IMR-90 (cell line): ENCODE results near the gene CCDC30. TPM values are rescaled to one million over a fixed set of nuclear protein-coding genes. Genes with fewer than 3 reads are reported as not detected.

Source experiments
- ATAC-seq: fragments of 200-7000 bp; cut with Tn5 transposase; 2 replicates; pipeline ENCODE4 v1.9.1; 2020; ENCODE audit warnings: low read depth, mild to moderate bottlenecking, moderate library complexity
- BruUV-seq: library from RNA; stranded (reverse); fragments of 400-500 nt; replicated peaks from 2 replicates; lab custom pipeline; 2021; lab: Mats Ljungman, UMichigan
- CTCF ChIA-PET: fragments of 300-600 bp; formaldehyde crosslinking; extraction: SDS; loops from one replicate; lab custom pipeline; 2021; ENCODE audit warnings: antibody characterized with exemption; lab: Yijun Ruan, JAX
- POLR2A ChIA-PET: fragments of 300-600 bp; sonication (Branson Sonifier 250); formaldehyde crosslinking; loops from one replicate; lab custom pipeline; 2022; ENCODE audit warnings: antibody characterized with exemption; ENCODE audit not compliant: unreplicated experiment; lab: Charles Lee
- DNase-seq: peaks from one replicate; pipeline ENCODE4 v3.0.0; 2013
- H2AFZ ChIP-seq: replicated peaks from 2 replicates; pipeline ENCODE3; 2013; ENCODE audit warnings: low read length, mild to moderate bottlenecking; ENCODE audit not compliant: poor library complexity
- H2AK5ac ChIP-seq: 2 replicates; pipeline ENCODE4 v1.6.1; 2013; ENCODE audit warnings: low read depth, low read length, inconsistent platforms
- H2AK9ac ChIP-seq: replicated peaks from 2 replicates; pipeline ENCODE3; 2013; ENCODE audit warnings: mild to moderate bottlenecking, low read depth, low read length, moderate library complexity; ENCODE audit not compliant: poor library complexity
- H2BK120ac ChIP-seq: 2 replicates; pipeline ENCODE4 v1.6.1; 2013; ENCODE audit warnings: low read depth, low read length, inconsistent platforms
- H2BK15ac ChIP-seq: 3 replicates; pipeline ENCODE4 v1.6.1; 2013; ENCODE audit warnings: low read depth, low read length, inconsistent platforms
- H2BK20ac ChIP-seq: 2 replicates; pipeline ENCODE4 v1.6.1; 2013; ENCODE audit warnings: low read depth, mild to moderate bottlenecking, inconsistent platforms, low read length, moderate library complexity
- H2BK5ac ChIP-seq: 2 replicates; pipeline ENCODE4 v1.6.1; 2013; ENCODE audit warnings: mild to moderate bottlenecking, low read depth, low read length, inconsistent platforms; ENCODE audit not compliant: poor library complexity, severe bottlenecking
- H3K14ac ChIP-seq: replicated peaks from 2 replicates; pipeline ENCODE4 v1.6.1; 2013; ENCODE audit warnings: low read depth, low read length, inconsistent platforms
- H3K18ac ChIP-seq: 2 replicates; pipeline ENCODE4 v1.6.1; 2013; ENCODE audit warnings: low read depth, low read length, control low read depth
- H3K23ac ChIP-seq: 2 replicates; pipeline ENCODE4 v1.6.1; 2013; ENCODE audit warnings: low read depth, low read length, inconsistent platforms
- H3K27ac ChIP-seq: 2 replicates; pipeline ENCODE4 v1.5.1; 2013; ENCODE audit warnings: mild to moderate bottlenecking, control low read depth, low read length; ENCODE audit not compliant: insufficient read depth
- H3K27me3 ChIP-seq: 2 replicates; pipeline ENCODE4 v1.6.1; 2013; ENCODE audit warnings: low read length; ENCODE audit not compliant: control insufficient read depth, insufficient read depth
- H3K36me3 ChIP-seq: 2 replicates; pipeline ENCODE4 v1.6.1; 2013; ENCODE audit warnings: low read length, mixed read lengths; ENCODE audit not compliant: control insufficient read depth, insufficient read depth
- H3K4ac ChIP-seq: 2 replicates; pipeline ENCODE4 v1.6.1; 2013; ENCODE audit warnings: low read depth, low read length, inconsistent platforms
- H3K4me1 ChIP-seq: 2 replicates; pipeline ENCODE4 v1.6.1; 2013; ENCODE audit warnings: low read length, mixed read lengths; ENCODE audit not compliant: control insufficient read depth, insufficient read depth
- H3K4me2 ChIP-seq: 2 replicates; pipeline ENCODE4 v1.6.1; 2013; ENCODE audit warnings: low read depth, mild to moderate bottlenecking, control low read depth, low read length, moderate library complexity
- H3K4me3 ChIP-seq: 2 replicates; pipeline ENCODE4 v1.5.1; 2013; ENCODE audit warnings: low read depth, mild to moderate bottlenecking, control low read depth, low read length, moderate library complexity; ENCODE audit not compliant: insufficient read depth
- H3K56ac ChIP-seq: 2 replicates; pipeline ENCODE4 v1.6.1; 2013; ENCODE audit warnings: low read length, inconsistent platforms; ENCODE audit not compliant: insufficient read depth; ENCODE audit errors: extremely low read depth
- H3K79me1 ChIP-seq, 2 experiments: 2 replicates each; pipeline ENCODE4 v1.6.1; 2013; ENCODE audit warnings: low read length in 2 of 2, inconsistent platforms in 1 of 2, low read depth in 1 of 2
- H3K9ac ChIP-seq: 2 replicates; pipeline ENCODE4 v1.6.1; 2013; ENCODE audit warnings: low read depth, low read length, control low read depth
- H3K9me1 ChIP-seq: 2 replicates; pipeline ENCODE4 v1.6.1; 2013; ENCODE audit warnings: low read length, inconsistent platforms; ENCODE audit not compliant: insufficient read depth
- H3K9me3 ChIP-seq: 2 replicates; pipeline ENCODE4 v1.6.1; 2013; ENCODE audit warnings: low read length; ENCODE audit not compliant: control insufficient read depth, insufficient read depth
- H4K20me1 ChIP-seq: 2 replicates; pipeline ENCODE4 v1.6.1; 2013; ENCODE audit warnings: low read length, inconsistent platforms; ENCODE audit not compliant: insufficient read depth
- H4K5ac ChIP-seq: 2 replicates; pipeline ENCODE4 v1.6.1; 2013; ENCODE audit warnings: mild to moderate bottlenecking, low read depth, low read length, control low read depth
- H4K8ac ChIP-seq, 2 experiments: 2 replicates each; pipeline ENCODE4 v1.6.1; 2013; ENCODE audit warnings: low read depth in 2 of 2, low read length in 2 of 2, control low read depth in 1 of 2, inconsistent platforms in 1 of 2
- H4K91ac ChIP-seq: 2 replicates; pipeline ENCODE4 v1.6.1; 2013; ENCODE audit warnings: low read depth, low read length, inconsistent platforms; ENCODE audit not compliant: insufficient read depth
- BHLHE40 ChIP-seq: fragments of 150-350 bp; IDR thresholded peaks from 2 replicates; pipeline ENCODE4 v1.6.1; 2016; ENCODE audit warnings: mild to moderate bottlenecking, low read depth, low read length
- CEBPB ChIP-seq: IDR thresholded peaks from 2 replicates; pipeline ENCODE4 v1.6.1; 2012; ENCODE audit warnings: low read depth, low read length, improper control_type of control experiment
- CHD1 ChIP-seq: IDR thresholded peaks from 2 replicates; pipeline ENCODE4 v1.6.1; 2012; ENCODE audit warnings: low read depth, low read length, improper control_type of control experiment
- FOS ChIP-seq: fragments of 150-350 bp; IDR thresholded peaks from 2 replicates; pipeline ENCODE4 v1.6.1; 2016; ENCODE audit warnings: low read depth, low read length
- MAFK ChIP-seq: IDR thresholded peaks from 2 replicates; pipeline ENCODE4 v1.6.1; 2012; ENCODE audit warnings: low read depth, low read length, improper control_type of control experiment
- MAZ ChIP-seq: IDR thresholded peaks from 2 replicates; pipeline ENCODE4 v1.6.1; 2012; ENCODE audit warnings: low read depth, mild to moderate bottlenecking, low read length, improper control_type of control experiment, moderate library complexity, borderline replicate concordance
- MXI1 ChIP-seq: IDR thresholded peaks from 2 replicates; pipeline ENCODE4 v1.6.1; 2012; ENCODE audit warnings: low read depth, mild to moderate bottlenecking, low read length, moderate library complexity, borderline replicate concordance
- NFE2L2 ChIP-seq: fragments of 150-350 bp; IDR thresholded peaks from 2 replicates; pipeline ENCODE4 v1.6.1; 2016; ENCODE audit warnings: low read depth, mild to moderate bottlenecking, low read length
- POLR2A ChIP-seq: IDR thresholded peaks from 2 replicates; pipeline ENCODE4 v1.6.1; 2012; ENCODE audit warnings: mild to moderate bottlenecking, low read depth, low read length
- RAD21 ChIP-seq: IDR thresholded peaks from 2 replicates; pipeline ENCODE4 v1.6.1; 2012; ENCODE audit warnings: low read length, improper control_type of control experiment
- RCOR1 ChIP-seq: IDR thresholded peaks from 2 replicates; pipeline ENCODE4 v1.6.1; 2012; ENCODE audit warnings: mild to moderate bottlenecking, low read length, improper control_type of control experiment; ENCODE audit not compliant: insufficient replicate concordance
- RFX5 ChIP-seq: IDR thresholded peaks from 2 replicates; pipeline ENCODE4 v1.8.0; 2012; ENCODE audit warnings: low read depth, mild to moderate bottlenecking, low read length, moderate library complexity
- SMC3 ChIP-seq: fragments of 150-350 bp; IDR thresholded peaks from 2 replicates; pipeline ENCODE4 v1.6.1; 2016; ENCODE audit warnings: low read depth, mild to moderate bottlenecking, antibody characterized with exemption, low read length, moderate library complexity
- WGBS, 2 experiments: methylation state at CpG; one replicate each; pipeline versions ENCODE4 v1.1.5 to v1.1.7; 2013; ENCODE audit warnings: missing lambda C conversion rate in 2 of 2; ENCODE audit not compliant: insufficient read length in 1 of 2; ENCODE audit errors: extremely low coverage in 2 of 2; 5-methylcytosine and 5-hydroxymethylcytosine counted together
- dilution Hi-C: fragments of 300-500 bp; cut with HindIII; formaldehyde crosslinking; loops from one replicate; pipeline ENCODE4 v1.14.3; 2018; ENCODE audit warnings: low sequenced_read_pairs; ENCODE audit not compliant: unreplicated experiment
- in situ Hi-C: fragments of 300-500 bp; cut with MboI; formaldehyde crosslinking; loops from 3 replicates; pipeline ENCODE4 v1.14.3; 2019; ENCODE audit warnings: low sequenced_read_pairs, inconsistent platforms, mixed read lengths
- intact Hi-C: fragments of 100-400 bp; cut with micrococcal nuclease; formaldehyde crosslinking; loops from 2 replicates; pipeline ENCODE4 v1.10.0; 2022
- polyA plus RNA-seq, 3 experiments: library from polyadenylated mRNA; depleted of rRNA; stranded (reverse); fragments of >200 nt; gene quantifications; 2 replicates each; pipeline ENCODE4 v1.2.3, GENCODE V29; 2012; ENCODE audit warnings: low replicate concordance in 1 of 3
- total RNA-seq: library from RNA; depleted of rRNA; stranded (reverse); fragments of >200 nt; gene quantifications from 2 replicates; pipeline ENCODE4 v1.2.3, GENCODE V29; 2012
- TF ChIP-seq, protein P1 (sequence below): fragments of 150-350 bp; IDR thresholded peaks from 2 replicates; pipeline ENCODE4 v1.6.1; 2017; ENCODE audit warnings: mild to moderate bottlenecking, antibody characterized with exemption, low read length, low read depth

Gene CCDC30
- total and polyA plus RNA-seq, 2 of the 4 experiments (the other 2 are of a cell fraction) = 0.14 to 0.18 TPM

DNA sequence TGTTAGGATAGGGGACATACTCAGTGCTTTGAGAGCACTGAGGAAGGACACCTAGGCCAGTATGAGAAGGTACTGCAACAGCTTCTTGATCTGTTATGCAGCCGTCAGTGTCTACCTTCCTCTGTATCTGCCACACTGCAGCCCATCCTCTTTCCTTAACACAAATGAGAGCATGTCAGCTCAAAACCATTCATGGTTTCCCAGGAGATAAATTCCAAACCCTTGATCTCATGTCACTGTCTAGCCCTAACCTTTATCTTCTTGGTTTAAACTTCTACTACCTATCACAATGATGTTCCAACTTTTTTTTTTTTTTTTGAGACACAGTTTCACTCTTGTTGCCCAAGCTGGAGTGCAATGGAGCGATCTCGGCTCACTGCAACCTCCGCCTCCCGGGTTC is 8.7 kb upstream of the CCDC30 start:
- Histone ChIP-seq H3K4me2 (no peak overlapping the region), H2AK9ac (no peak overlapping the region), H4K5ac (no peak overlapping the region), H3K79me1 (peaks cover 7 to 16% of the 10 kb centered on the region in 2 experiments), H2BK5ac (no peak overlapping the region), H2AFZ (no peak overlapping the region), H3K4me3 (no peak overlapping the region), H2BK20ac (no peak overlapping the region), H3K36me3 (no peaks in the 10 kb centered on the region), H3K56ac (no peak overlapping the region), H3K14ac (no peak overlapping the region), H2BK15ac (no peak overlapping the region), H3K4me1 (peaks cover 5% of the 10 kb centered on the region), H2AK5ac (no peak overlapping the region), H2BK120ac (no peak overlapping the region), H4K91ac (no peak overlapping the region), H4K8ac (no peak overlapping the region), H3K23ac (no peak overlapping the region), H3K18ac (no peak overlapping the region), H3K9ac (no peak overlapping the region), H3K27me3 (no peaks in the 10 kb centered on the region), H3K9me3 (0 out of 2 replicates have a peak, but pooled peaks cover 2% of the 10 kb centered on the region), H4K20me1 (no peaks in the 10 kb centered on the region), H3K9me1 (0 out of 2 replicates have a peak, but pooled peaks cover 7% of the 10 kb centered on the region), H3K27ac (no peak overlapping the region), H3K4ac (no peak overlapping the region)
- ATAC-seq (no peak), DNase-seq (no peak)
- ChIA-PET CTCF (interaction anchor here (0.7 kb wide), 1 partner anchor 10 kb away, joined by 3 read pairs; no protein-coding TSS in a partner anchor), POLR2A (no interaction called here)
- no TSS peak for BruUV-seq
- dilution Hi-C loops = no loop called here
- intact Hi-C loops = no loop called here
- 80% methylated on average over 1 of the region's 5 CpGs; no CpG with 5 or more reads in 1 of the 2 experiments for WGBS, 2 experiments
- no peak for TF ChIP-seq MAZ
- TF ChIP-seq, protein P1, sequence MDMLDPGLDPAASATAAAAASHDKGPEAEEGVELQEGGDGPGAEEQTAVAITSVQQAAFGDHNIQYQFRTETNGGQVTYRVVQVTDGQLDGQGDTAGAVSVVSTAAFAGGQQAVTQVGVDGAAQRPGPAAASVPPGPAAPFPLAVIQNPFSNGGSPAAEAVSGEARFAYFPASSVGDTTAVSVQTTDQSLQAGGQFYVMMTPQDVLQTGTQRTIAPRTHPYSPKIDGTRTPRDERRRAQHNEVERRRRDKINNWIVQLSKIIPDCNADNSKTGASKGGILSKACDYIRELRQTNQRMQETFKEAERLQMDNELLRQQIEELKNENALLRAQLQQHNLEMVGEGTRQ = no peak
- TF ChIP-seq SMC3 = no peak
- TF ChIP-seq BHLHE40 = no peak
- TF ChIP-seq POLR2A = no peak
- TF ChIP-seq FOS = no peak
- TF ChIP-seq MXI1 = no peak
- no peak for TF ChIP-seq CHD1
- no peak for TF ChIP-seq RAD21
- TF ChIP-seq RFX5 = no peak
- TF ChIP-seq MAFK = no peak
- TF ChIP-seq NFE2L2 = no peak
- no peak for TF ChIP-seq RCOR1
- TF ChIP-seq CEBPB = no peak
- in situ Hi-C loops = no loop called here
